SK-N-MC (cell line): ENCODE results near the gene EHMT2.

ENCODE experiments used
- EZH2 ChIP-seq: fragments of 200-600 bp; sonication (generic); IDR thresholded peaks from one replicate; pipeline ENCODE4 v1.6.1; 2017; ENCODE audit warnings: antibody characterized with exemption
- POLR2AphosphoS5 ChIP-seq: IDR thresholded peaks from 2 replicates; pipeline ENCODE4 v1.6.1; 2012; ENCODE audit warnings: mild to moderate bottlenecking, low read depth, low read length, borderline replicate concordance

DNA sequence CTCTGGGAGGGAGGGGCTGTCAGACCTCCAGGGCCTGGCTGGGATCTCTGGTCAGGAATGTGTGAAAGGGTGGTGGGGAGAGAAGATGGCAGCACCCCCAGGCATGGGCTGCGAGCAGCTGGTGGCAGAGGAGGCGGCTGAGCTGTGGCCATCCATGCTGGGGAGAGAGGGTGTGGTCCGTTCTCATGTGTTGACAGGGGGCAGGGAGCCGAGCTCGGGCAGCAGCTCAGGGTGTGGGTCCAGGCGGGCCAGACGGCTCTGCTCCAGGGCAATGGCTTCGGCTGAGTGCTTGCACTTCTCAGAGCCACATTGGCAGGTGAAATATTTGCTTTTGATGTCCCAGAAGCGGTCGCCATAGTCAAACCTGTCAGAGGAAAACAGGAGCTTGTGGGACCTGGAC is 17.6 kb downstream of the EHMT2 start:
- TF ChIP-seq POLR2AphosphoS5, result no peak
- no peak for TF ChIP-seq EZH2
